GM04504 (cell line): ENCODE measurements around the gene PPARGC1A.

Source experiments
- DNase-seq: peaks from one replicate; pipeline ENCODE4 v3.0.0-alpha.2; 2012; ENCODE audit warnings: low read depth

PPARGC1A gene

GRCh38 chr4:23881674-23882337, 8.0 kb downstream of the PPARGC1A start:
- DNase-seq: no peak

DNA sequence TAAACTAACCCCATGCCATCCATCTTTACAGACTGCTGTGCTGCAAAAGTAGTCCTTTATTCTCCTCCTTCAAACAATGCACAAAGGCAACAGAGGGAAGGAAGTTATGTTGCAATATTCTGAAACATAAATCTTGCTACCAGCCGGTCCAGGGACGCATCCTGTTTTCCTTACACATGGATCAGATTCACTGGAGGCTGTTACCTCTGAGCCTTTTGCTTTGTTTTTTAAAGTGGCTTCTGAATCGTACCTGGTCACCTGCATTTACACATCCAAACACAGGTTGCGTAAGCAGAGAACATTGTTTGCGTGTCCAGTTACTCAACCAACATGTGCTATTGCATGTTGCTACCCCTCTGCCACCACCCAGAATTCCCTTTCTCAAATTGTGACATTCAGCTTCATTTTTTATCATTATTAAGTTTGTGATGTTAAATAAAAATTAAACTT, 8.8 kb downstream of the PPARGC1A start:
- DNase-seq: no peak

GRCh38 chr4:23878912-23879732, 10.7 kb downstream of the PPARGC1A start:
- no peak for DNase-seq

- no peak for DNase-seq
Measured at GRCh38 chr4:23878246-23878891, 11.5 kb downstream of the PPARGC1A start.

DNA sequence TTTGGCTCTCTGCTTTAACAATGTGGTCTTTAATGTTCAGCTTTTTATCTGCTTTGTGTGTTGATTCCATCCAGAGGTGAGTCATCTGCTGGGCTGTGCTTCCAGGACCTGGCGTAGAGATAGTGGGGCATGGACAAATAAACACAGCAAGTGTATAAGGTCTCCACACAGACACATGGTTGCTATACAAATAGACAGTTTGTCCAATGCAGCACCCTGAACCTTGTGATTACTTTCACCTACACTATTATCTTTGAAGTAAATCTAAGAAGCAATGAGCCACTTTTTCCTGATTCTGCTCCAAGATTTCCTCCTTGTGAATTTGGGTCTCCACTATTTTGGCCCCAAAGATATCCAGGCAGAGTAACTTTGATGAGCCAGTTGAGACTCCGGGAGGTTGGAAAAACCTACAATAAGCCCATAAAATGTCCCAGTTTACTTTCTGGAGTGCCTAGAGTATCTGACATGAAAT, 12.1 kb downstream of the PPARGC1A start:
- DNase-seq: no peak

- no peak for DNase-seq
Measured at GRCh38 chr4:23876418-23877089, 13.3 kb downstream of the PPARGC1A start.

- DNase-seq: no peak
Measured at GRCh38 chr4:23875317-23875716, 14.5 kb downstream of the PPARGC1A start.

- DNase-seq: no peak
Measured at GRCh38 chr4:23874536-23874901, 15.3 kb downstream of the PPARGC1A start.

DNA sequence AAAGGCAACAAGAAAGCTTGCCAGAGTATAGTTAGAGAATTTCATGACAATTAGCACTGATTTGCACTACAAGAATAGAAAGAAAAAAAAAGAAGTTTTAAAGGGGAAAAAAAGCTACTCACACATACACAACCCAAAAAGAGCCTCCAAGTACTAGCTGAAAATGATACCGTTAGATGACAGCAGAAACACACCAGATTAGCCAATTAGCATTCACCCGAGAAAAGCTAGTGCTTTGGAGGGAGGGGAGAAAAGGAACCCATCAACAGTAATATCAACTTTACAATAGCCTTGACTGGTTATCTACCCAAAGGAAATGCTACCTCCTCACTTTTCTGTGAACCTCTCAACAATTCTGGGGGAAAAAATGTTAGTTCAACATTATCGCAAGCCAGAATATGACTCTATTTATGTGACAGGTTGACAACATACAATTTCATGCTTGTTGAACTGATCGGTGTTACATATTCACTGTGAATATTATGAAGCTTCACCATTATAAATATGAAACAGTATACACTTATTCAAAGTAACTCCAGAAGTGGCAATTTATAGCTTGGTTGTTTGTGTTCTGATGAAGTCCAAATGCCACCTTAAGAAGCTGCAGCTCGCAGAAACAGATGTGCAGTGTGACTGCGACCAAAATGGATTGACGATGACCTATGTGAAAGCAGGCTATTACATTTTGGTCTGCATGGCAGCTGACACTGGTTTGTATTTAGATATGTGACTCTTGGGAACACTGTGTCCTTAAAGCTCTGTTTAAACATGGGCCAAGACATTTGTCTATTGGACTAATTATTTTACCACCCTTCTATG, 15.9 kb downstream of the PPARGC1A start:
- no peak for DNase-seq

DNA sequence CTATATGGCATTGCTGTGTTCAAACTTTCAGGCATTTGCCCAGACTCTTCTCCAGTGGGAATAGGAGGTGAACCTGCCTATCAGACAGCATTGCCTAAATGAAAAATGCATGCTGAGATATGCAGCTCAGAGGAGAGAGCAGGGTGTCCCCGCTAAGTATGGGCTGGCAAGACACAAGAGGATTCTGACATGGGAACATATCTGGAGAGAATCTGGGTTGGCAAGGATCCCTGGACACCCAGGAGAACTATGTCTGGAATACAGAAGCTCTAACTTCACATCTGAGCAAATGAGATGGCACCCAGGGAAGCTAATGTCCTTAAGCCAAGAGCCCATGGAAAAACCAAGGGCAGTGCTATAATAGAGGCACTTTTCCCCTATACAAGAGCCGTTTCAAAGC, 18.4 kb downstream of the PPARGC1A start:
- DNase-seq: no peak

GRCh38 chr4:23866450-23867075, 23.3 kb downstream of the PPARGC1A start:
- DNase-seq: no peak

- DNase-seq: no peak
Measured at GRCh38 chr4:23861897-23862296, 27.9 kb downstream of the PPARGC1A start.

- DNase-seq: no peak
Measured at GRCh38 chr4:23860919-23861318, 28.9 kb downstream of the PPARGC1A start.

DNA sequence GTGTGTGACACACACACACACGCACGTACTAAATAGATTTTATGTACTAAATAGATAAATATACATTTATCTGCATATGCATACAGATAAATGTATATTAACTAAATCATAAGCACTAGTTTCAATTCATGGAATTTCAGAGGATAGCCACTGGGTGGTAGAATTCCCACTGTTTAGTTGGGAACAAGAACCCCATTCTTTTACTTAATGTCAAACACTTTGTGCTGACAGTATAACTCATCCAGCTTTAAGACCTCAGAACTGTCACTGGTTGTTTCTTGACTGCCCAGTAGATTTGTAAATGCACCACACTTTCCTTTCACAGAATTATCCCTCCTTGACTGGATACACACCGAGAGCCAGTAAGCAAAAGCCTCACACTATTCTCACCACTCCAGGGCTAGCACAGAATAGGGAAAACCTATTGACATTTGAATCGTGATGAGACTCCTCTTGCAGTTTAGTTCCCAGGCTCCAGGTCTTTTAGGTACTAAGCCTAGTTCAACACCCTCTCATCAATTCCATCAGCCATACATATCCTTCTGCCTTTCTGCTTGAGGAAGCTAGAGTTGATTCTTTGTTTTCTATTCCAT, 32.4 kb downstream of the PPARGC1A start:
- DNase-seq: no peak

- no peak for DNase-seq
Measured at GRCh38 chr4:23856630-23857029, 33.2 kb downstream of the PPARGC1A start.

- DNase-seq: no peak
Measured at GRCh38 chr4:23855912-23856605, 33.8 kb downstream of the PPARGC1A start.

GRCh38 chr4:23853986-23854660, 35.7 kb downstream of the PPARGC1A start:
- no peak for DNase-seq

GRCh38 chr4:23851464-23851863, 38.4 kb downstream of the PPARGC1A start:
- no peak for DNase-seq

DNA sequence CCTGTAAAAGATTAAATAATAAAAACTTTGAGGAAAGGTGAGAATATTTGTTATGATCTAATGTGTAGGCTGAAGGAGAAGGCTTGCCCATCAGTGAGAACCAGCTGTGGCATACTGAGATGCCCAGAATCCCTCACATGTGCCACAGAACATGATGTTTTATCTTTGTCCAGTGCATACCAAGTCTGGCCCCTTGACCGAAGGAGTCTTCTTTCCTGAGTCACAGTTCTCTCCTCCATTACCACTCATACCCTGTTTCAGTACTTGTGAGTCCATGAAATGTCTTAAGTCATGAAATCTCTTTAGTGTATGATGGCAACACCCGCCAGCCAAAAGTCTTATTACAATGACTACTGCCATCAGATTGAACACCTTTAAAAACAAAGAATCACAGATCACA, 42.7 kb downstream of the PPARGC1A start:
- DNase-seq: no peak
